GM21515 (cell line): ENCODE results near the gene CASQ1.

Experiments used
- ATAC-seq: cut with Tn5 transposase; IDR thresholded peaks from one replicate; pipeline ENCODE4 v1.9.1; 2021; ENCODE audit not compliant: unreplicated experiment

Gene CASQ1

GRCh38 chr1:160204526-160205241 lies 14.3 kb downstream of the CASQ1 start:
- peak; percentile 50 for ATAC-seq

- ATAC-seq = peak; percentile 41
These were observed 15.1 kb downstream of the CASQ1 start, which contains the start of gene PEA15 for GRCh38 chr1:160205242-160206035. PEA15 (plus strand) TSS chr1:160205384; CDS start chr1:160211545, 6,161 bp downstream.

GRCh38 chr1:160206036-160206389 lies 15.6 kb downstream of the CASQ1 start:
- peak; percentile 34 for ATAC-seq

DNA sequence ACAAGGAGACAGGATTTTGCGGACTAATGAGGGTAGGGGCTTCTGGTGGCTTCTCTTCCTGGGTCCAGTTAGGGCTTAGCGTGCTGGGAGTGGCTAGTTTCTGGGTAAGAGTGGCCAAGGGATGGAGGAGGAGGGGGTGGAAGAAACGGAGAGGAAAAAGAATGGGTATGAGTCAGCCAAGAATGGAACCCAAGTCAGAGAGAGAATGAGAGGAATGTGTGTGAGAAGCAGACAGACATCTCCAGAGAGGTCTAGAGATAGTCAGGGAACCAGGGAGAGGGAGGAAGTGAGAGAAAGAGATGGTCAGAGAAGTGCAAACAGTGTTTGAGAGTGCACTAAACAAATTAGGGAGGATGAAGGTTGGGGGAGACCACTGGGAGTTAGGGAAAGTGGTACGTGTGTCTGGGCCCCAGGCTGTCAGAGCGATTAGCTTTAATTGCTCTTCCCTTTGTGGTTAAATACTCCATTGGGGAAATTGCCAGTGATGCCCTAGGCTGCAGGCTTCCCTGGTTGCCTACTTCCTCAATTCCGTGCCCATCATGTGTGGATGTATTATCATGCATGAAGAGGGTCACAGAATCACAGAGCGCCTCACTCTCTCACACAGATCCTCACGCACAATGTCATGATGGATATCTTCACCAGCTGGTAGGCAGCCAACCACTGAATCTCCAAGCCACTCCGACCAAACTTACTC lies 16.2 kb downstream of the CASQ1 start:
- no peak for ATAC-seq

- ATAC-seq = no peak
These were observed 16.8 kb downstream of the CASQ1 start for GRCh38 chr1:160207118-160207650.

- no peak for ATAC-seq
These were observed 17.6 kb downstream of the CASQ1 start for GRCh38 chr1:160207771-160208556.

DNA sequence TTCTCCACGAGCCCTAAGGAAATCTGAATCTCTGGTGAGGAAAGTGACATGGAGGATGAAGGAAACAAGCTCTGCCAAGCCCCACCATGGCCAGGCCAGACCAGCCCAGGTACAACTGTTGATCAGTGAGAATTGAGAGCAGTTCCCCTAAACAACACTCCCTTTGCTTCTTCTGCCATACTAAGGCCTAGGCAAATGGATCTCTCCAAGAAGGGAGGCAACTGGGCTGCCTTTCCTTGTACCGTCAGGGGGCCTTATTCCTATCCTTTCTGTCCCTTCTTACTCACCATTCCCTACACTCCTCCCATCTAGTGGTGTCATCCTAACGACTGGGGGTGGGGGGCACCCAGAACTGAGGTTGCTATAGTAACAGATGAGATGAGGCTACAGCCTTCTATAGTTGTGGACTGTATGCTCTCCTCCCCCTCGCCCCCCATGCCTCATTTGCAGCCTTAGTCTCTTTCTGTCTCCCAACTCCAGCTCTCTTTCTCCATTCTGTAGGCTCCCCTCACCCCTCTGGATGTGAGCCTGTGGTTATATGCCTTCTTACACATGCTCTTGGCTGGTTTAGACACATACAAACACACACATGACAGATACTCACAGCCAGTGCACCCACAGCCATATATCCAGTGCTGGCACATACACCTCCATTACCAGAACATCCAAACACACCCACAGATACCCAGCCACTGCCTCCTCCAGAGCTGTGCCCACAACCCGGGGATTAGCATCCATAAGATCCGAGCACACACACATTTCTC lies 18.4 kb downstream of the CASQ1 start:
- no peak for ATAC-seq

DNA sequence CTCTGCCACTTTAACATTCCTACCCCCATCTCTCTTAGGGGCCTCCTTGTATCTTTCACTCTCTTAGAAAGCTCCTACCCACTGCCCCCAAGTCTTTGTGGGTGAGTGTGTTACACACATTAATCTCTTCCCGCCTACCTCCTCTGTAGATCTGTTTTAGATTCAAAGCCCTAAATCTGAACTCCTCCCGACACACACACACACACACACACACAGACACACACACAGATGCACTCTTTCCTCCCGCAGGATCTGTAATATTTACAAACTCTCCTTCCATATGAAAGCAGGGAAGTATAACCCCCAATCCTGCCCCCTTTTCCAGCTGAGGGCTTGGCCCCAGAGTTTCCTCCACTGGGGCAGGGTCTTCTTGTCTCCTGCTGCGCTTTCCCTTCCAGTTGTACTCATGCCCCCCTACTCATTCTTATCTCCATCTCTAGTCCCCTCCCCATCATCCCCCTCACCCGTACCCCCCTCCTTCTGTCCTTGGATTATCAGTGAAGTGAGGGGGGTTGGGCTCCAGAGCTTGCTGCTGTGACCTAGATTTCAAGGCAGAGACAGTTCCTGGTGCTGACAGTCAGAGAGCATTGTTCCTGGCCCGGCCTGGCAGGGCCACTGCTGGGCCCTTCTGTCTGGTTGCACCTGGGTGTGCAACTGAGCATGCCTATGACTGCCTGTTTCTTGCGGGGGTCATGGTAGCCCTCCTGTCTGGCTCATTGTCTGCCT lies 19.1 kb downstream of the CASQ1 start:
- no peak for ATAC-seq

- ATAC-seq = no peak
These were observed 20.2 kb downstream of the CASQ1 start for GRCh38 chr1:160210561-160210960.

GRCh38 chr1:160211046-160211790 lies 20.8 kb downstream of the CASQ1 start:
- no peak for ATAC-seq

GRCh38 chr1:160214481-160215140 lies 24.2 kb downstream of the CASQ1 start:
- ATAC-seq = no peak

- no peak for ATAC-seq
These were observed 25.9 kb downstream of the CASQ1 start for GRCh38 chr1:160216301-160216700.

GRCh38 chr1:160217481-160218051 lies 27.2 kb downstream of the CASQ1 start:
- no peak for ATAC-seq

DNA sequence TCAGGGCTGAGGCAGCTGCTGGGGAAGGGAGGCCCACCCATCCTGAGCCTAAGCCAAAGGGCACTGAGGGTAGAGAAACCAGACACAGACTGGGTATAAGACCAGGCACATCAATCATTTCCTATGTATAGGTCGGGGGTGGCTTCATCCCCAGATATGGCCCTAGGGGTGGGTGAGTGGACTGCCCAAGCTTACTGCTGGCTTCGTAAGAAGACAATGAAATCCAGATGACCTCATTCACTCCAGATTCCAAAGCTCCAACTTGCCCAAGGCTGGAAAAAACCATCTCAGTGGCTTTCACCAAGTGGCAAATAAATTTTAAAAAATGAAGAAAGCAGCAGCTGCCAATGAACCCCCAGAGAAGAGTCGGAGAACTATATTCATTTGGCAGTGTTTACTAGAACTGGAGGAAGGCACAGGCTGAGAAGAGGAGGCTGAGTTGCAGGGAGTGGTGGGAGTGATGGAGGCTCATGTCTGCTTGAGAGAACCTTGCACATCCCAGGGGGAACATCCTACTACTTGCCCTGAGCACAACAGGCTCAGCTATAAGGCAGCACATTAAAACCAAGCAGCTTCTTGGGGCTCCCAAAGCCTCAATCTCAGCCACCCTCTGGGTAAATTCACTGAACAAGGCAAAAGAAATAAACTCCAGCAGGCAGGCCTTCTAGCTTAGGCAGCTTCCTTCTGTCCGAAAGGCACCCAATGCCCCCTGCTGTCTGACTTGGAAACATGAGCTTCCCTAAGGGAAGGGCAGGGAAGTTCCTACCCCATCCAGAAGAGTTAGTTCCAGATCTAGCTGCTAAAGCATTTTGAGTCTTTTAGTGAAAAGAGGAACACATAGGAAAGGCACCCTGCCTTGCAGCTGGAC lies 28.9 kb downstream of the CASQ1 start:
- no peak for ATAC-seq

GRCh38 chr1:160220301-160220700 lies 29.9 kb downstream of the CASQ1 start:
- no peak for ATAC-seq

DNA sequence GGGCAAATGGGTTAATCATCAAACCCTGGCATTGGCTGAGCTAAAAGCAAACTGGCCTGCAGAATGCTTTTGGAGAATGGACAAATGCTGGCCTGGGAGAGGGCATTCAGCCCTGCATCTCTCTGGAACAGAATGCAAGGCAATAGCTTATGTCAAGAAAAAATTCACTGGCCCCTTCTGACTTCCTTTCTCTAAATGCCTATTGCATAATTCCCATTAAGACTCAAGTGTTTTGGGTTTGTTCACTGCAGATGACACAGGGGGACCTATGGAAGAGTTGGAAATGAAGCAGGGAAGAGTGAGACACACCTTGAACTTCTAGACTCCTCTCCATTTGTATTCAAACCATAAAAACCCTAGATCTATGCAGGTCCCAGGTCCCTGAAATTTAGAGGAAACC lies 30.7 kb downstream of the CASQ1 start:
- no peak for ATAC-seq

DNA sequence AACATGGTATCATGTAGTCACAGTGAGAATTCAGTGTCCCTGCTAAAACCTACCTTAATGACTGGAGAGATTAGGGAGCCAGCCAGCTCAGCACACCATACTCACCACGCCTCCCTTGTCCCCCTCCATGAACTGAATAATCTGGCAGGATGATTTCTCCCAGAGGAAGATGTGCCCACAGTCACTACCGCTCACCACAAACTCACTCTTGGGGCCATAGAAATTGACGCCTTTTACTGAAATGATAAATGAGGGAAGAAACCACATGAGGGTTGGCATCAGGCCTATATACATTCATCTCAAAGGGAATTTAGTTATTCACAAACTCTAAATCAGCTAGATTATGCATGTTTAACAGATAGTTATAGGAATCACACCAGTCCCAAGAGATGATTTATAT lies 32.2 kb downstream of the CASQ1 start:
- ATAC-seq = no peak
